Panc1 (cell line): Measurements from ENCODE around the gene SIPA1L2. TPM values are rescaled to one million over a fixed set of nuclear protein-coding genes. Genes with fewer than 3 reads are reported as not detected.

Experiments
- ATAC-seq: fragments of 200-7000 bp; cut with Tn5 transposase; 2 replicates; pipeline ENCODE4 v1.9.1; 2020; ENCODE audit warnings: mild to moderate bottlenecking, moderate library complexity
- BruUV-seq: library from RNA; stranded (reverse); fragments of 400-500 nt; replicated peaks from 2 replicates; lab custom pipeline; 2021; lab: Mats Ljungman, UMichigan
- CTCF ChIA-PET: fragments of 300-600 bp; sonication (Branson Sonifier 250); formaldehyde crosslinking; loops from one replicate; lab custom pipeline; 2022; ENCODE audit warnings: antibody characterized with exemption; lab: Charles Lee
- POLR2A ChIA-PET: fragments of 300-600 bp; sonication (Branson Sonifier 250); formaldehyde crosslinking; loops from one replicate; lab custom pipeline; 2022; ENCODE audit warnings: antibody characterized with exemption; lab: Charles Lee
- DNase-seq: peaks from one replicate; pipeline ENCODE4 v3.0.0-alpha.2; 2010; ENCODE audit warnings: low read depth, low spot score
- H3K27ac ChIP-seq: 2 replicates; pipeline ENCODE4 v1.5.1; 2011; ENCODE audit warnings: mild to moderate bottlenecking, low read length, inconsistent platforms
- H3K27me3 ChIP-seq: fragments of 200-500 bp; sonication (Bioruptor generic); 2 replicates; pipeline ENCODE4 v1.6.0; 2014; ENCODE audit warnings: low read length, inconsistent platforms; ENCODE audit not compliant: control insufficient read depth, insufficient read depth
- H3K36me3 ChIP-seq: fragments of 200-500 bp; sonication (Bioruptor generic); 2 replicates; pipeline ENCODE4 v1.5.1; 2014; ENCODE audit warnings: inconsistent platforms, mild to moderate bottlenecking, low read length, moderate library complexity; ENCODE audit not compliant: control insufficient read depth, insufficient read depth
- H3K4me1 ChIP-seq: 2 replicates; pipeline ENCODE4 v1.5.1; 2011; ENCODE audit warnings: inconsistent platforms, mild to moderate bottlenecking, low read length, moderate library complexity; ENCODE audit not compliant: control insufficient read depth, insufficient read depth
- H3K4me3 ChIP-seq, 2 experiments: 2 replicates each; pipeline ENCODE4 v1.5.1; 2011 to 2012; ENCODE audit warnings: low read depth in 2 of 2, low read length in 2 of 2, mild to moderate bottlenecking in 2 of 2, inconsistent platforms in 1 of 2, moderate library complexity in 1 of 2
- H3K9me3 ChIP-seq: fragments of 200-500 bp; sonication (Bioruptor generic); 2 replicates; pipeline ENCODE4 v1.5.1; 2014; ENCODE audit warnings: low read depth, mild to moderate bottlenecking, inconsistent platforms, low read length, moderate library complexity; ENCODE audit not compliant: control insufficient read depth, insufficient read depth
- POLR2AphosphoS5 ChIP-seq: IDR thresholded peaks from 2 replicates; pipeline ENCODE4 v1.6.1; 2012; ENCODE audit warnings: mild to moderate bottlenecking, low read depth, low read length, moderate library complexity
- REST ChIP-seq, 2 experiments: IDR thresholded peaks; 2 replicates each; pipeline ENCODE4 v1.6.1; 2011 to 2012; ENCODE audit warnings: low read depth in 2 of 2, control low read depth in 1 of 2, low read length in 1 of 2, mild to moderate bottlenecking in 1 of 2, moderate library complexity in 1 of 2; ENCODE audit not compliant: insufficient read depth in 1 of 2
- SIN3A ChIP-seq: IDR thresholded peaks from 2 replicates; pipeline ENCODE4 v1.6.1; 2012; ENCODE audit warnings: low read depth, mild to moderate bottlenecking, low read length, moderate library complexity, borderline replicate concordance; ENCODE audit not compliant: insufficient read depth
- TCF7L2 ChIP-seq: IDR thresholded peaks from 2 replicates; pipeline ENCODE4 v1.6.1; 2011; ENCODE audit warnings: mild to moderate bottlenecking, low read depth, low read length, inconsistent platforms
- in situ Hi-C: cut with HindIII; loops from 2 replicates; pipeline ENCODE4 v1.10.0; 2016; ENCODE audit warnings: low sequenced_read_pairs, low pct_unique_long_range_greater_than_20kb
- intact Hi-C: fragments of 100-400 bp; cut with micrococcal nuclease; formaldehyde crosslinking; loops from one replicate; pipeline ENCODE4 v1.10.0; 2022; ENCODE audit not compliant: unreplicated experiment
- total RNA-seq: library from RNA; stranded (reverse); gene quantifications from one replicate; pipeline ENCODE4 v1.2.1, GENCODE V29; 2021; ENCODE audit not compliant: unreplicated experiment
- TF ChIP-seq, protein P1 (sequence below): fragments of 450-650 bp; IDR thresholded peaks from 2 replicates; pipeline ENCODE4 v1.5.1; 2017; ENCODE audit warnings: mild to moderate bottlenecking

The SIPA1L2 gene
- total RNA-seq, 1 experiment from 2014 or later = 5.2 TPM

DNA sequence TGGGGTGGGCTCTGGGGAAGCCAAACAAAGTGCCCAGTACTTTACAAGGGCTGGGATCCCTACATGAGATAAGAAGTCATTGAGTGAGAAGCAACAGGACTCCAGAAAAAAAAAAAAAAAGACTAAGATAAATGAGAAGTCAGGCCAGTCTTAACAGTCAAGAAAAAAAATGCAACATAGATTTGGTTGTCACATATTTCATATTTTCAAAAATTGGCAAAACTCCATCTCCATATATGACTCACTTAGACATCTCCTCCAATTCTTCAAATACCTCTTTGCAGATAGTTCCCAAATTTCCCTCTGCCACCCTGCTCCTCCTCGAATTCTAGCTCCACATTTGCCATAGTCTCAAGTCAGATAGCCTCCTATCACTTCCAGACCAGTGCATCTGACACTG is 20.9 kb upstream of the SIPA1L2 start:
- Histone ChIP-seq H3K36me3 (no peaks in the 10 kb centered on the region), H3K27me3 (no peaks in the 10 kb centered on the region), H3K4me3 (no peak overlapping the region), H3K9me3 (no peaks in the 10 kb centered on the region), H3K27ac (no peak overlapping the region), H3K4me1 (no peaks in the 10 kb centered on the region)
- no peak for ATAC-seq
- no peak for DNase-seq
- TF ChIP-seq POLR2AphosphoS5 = no peak
- TF ChIP-seq, protein P1, sequence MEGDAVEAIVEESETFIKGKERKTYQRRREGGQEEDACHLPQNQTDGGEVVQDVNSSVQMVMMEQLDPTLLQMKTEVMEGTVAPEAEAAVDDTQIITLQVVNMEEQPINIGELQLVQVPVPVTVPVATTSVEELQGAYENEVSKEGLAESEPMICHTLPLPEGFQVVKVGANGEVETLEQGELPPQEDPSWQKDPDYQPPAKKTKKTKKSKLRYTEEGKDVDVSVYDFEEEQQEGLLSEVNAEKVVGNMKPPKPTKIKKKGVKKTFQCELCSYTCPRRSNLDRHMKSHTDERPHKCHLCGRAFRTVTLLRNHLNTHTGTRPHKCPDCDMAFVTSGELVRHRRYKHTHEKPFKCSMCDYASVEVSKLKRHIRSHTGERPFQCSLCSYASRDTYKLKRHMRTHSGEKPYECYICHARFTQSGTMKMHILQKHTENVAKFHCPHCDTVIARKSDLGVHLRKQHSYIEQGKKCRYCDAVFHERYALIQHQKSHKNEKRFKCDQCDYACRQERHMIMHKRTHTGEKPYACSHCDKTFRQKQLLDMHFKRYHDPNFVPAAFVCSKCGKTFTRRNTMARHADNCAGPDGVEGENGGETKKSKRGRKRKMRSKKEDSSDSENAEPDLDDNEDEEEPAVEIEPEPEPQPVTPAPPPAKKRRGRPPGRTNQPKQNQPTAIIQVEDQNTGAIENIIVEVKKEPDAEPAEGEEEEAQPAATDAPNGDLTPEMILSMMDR = no peak
- no peak for TF ChIP-seq REST (IDR thresholded peaks at IDR 0.05; ENCODE audit: insufficient read depth in 1 of 2, low read depth in 2 of 2, low read length in 1 of 2)
- no peak for TF ChIP-seq SIN3A
- no peak for TF ChIP-seq TCF7L2
- ChIA-PET CTCF (no interaction called here), POLR2A (no interaction called here)
- in situ Hi-C loops = no loop called here
- intact Hi-C loops = no loop called here
- BruUV-seq = no TSS peak

GRCh38 chr1:232650418-232650817 is 20.5 kb upstream of the SIPA1L2 start:
- no peak for ATAC-seq
- no peak overlapping the region for H3K4me3 ChIP-seq
- H3K9me3 ChIP-seq = no peaks in the 10 kb centered on the region
- in situ Hi-C loops = no loop called here
- no peaks in the 10 kb centered on the region for H3K36me3 ChIP-seq
- no TSS peak for BruUV-seq
- no peak for TF ChIP-seq POLR2AphosphoS5
- no peaks in the 10 kb centered on the region for H3K27me3 ChIP-seq
- no peak overlapping the region for H3K27ac ChIP-seq
- POLR2A ChIA-PET = no interaction called here
- no peaks in the 10 kb centered on the region for H3K4me1 ChIP-seq
- CTCF ChIA-PET = no interaction called here
- no peak for DNase-seq
- intact Hi-C loops = no loop called here

- no peak for DNase-seq
- ChIA-PET CTCF (no interaction called here), POLR2A (no interaction called here)
- no peaks in the 10 kb centered on the region for H3K9me3 ChIP-seq
- H3K27me3 ChIP-seq = no peaks in the 10 kb centered on the region
- no peaks in the 10 kb centered on the region for H3K36me3 ChIP-seq
- BruUV-seq = no TSS peak
- TF ChIP-seq, protein P1 = no peak
- TF ChIP-seq POLR2AphosphoS5 = no peak
- no peak for TF ChIP-seq SIN3A
- TF ChIP-seq TCF7L2 = no peak
- TF ChIP-seq REST (IDR thresholded peaks at IDR 0.05; ENCODE audit: insufficient read depth in 1 of 2, low read depth in 2 of 2, low read length in 1 of 2) = no peak
- H3K27ac ChIP-seq = no peak overlapping the region
- no peak overlapping the region for H3K4me3 ChIP-seq
- intact Hi-C loops = no loop called here
- H3K4me1 ChIP-seq = no peaks in the 10 kb centered on the region
- in situ Hi-C loops = no loop called here
- ATAC-seq = no peak
Measured at GRCh38 chr1:232648316-232648715, 18.4 kb upstream of the SIPA1L2 start.
